ENCODE data around the gene ZNF468.
"Not testable (repeated sequence)": the region's sequence is repeated elsewhere in the genome, so short reads cannot be mapped to it uniquely, and the experiment has no call there.

The ZNF468 gene

GRCh38 chr19:52823676-52824075, 33.7 kb downstream of the ZNF468 start:
- DNase-seq, result no peak

GRCh38 chr19:52821204-52821960, 36.0 kb downstream of the ZNF468 start, which contains the start of gene ZNF28:
Gene ZNF28, minus strand, starts transcription at chr19:52821633. Its CDS starts 3,675 bp downstream, at chr19:52817958.
- DNase-seq, result peak; percentile 71

GRCh38 chr19:52820472-52821203, 36.8 kb downstream of the ZNF468 start:
- peak; percentile 25 for DNase-seq

DNA sequence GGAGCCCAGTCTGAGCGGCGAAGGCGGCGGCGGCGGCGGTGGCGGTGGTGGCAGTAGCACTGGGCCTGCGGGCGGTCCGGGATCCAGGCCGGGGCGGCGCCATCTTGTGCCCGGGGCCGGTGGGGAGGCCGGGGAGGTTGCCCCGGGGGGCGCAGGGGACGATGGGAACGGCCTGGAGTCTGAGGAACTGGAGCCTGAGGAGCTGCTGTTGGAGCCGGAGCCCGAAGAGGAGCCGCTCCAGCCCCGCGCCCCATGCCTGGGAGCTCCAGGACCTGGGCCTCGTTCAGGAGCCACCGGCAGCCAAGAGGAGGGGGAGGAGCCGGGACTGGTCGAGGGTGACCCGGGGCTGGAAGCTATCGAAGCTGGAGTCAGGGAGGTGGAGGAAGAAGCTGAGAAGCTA, 47.6 kb downstream of the ZNF468 start:
- DNase-seq, result no peak

- not testable (repeated sequence) for DNase-seq
Measured at GRCh38 chr19:52799950-52800640, 57.3 kb downstream of the ZNF468 start.

DNA sequence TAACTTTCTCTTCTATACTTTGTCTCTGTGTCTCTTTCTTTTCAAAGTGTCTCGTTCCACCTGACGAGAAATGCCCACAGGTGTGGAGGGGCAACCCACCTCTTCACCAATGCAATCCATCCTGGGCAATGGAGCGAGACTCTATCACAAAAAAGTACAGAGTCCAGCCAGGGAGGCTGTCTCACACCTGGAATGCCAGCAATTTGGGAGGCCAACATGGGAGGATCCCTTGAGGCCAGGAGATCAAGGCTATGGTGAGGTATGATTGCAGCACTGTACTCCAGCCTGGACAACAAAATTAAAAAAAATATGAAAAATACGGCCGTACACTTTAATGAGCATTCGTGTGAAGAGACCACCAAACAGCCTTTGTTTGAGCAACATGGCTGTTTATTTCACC, 68.0 kb downstream of the ZNF468 start:
- no peak for DNase-seq

All from stimulated activated CD4-positive, alpha-beta T cell treated with anti-CD3 and anti-CD28 coated beads, Interleukin-1b, Interleukin-23, amount 100 ng/mL, for 48 hours (primary cell).